HEK293 (cell line): ENCODE results near the gene ZNHIT1.
A peak's percentile ranks its signal among the peaks of the same experiment; 100 is the strongest.

Experiments used
- GLIS2 ChIP-seq: fragments of 450-650 bp; formaldehyde crosslinking; IDR thresholded peaks from 2 replicates; pipeline ENCODE4 v1.5.1; 2016; ENCODE audit warnings: missing biosample characterization, missing genetic modification characterization
- INSM2 ChIP-seq: fragments of 450-650 bp; formaldehyde crosslinking; IDR thresholded peaks from 2 replicates; pipeline ENCODE4 v1.5.1; 2016; ENCODE audit warnings: missing biosample characterization, missing genetic modification characterization
- KLF10 ChIP-seq: fragments of 450-650 bp; IDR thresholded peaks from 2 replicates; pipeline ENCODE4 v1.5.1; 2018; ENCODE audit warnings: missing biosample characterization, mild to moderate bottlenecking, missing genetic modification characterization
- KLF17 ChIP-seq: fragments of 450-650 bp; formaldehyde crosslinking; IDR thresholded peaks from 2 replicates; pipeline ENCODE4 v1.5.1; 2016; ENCODE audit warnings: missing biosample characterization, missing genetic modification characterization
- PATZ1 ChIP-seq: fragments of 450-650 bp; formaldehyde crosslinking; IDR thresholded peaks from 2 replicates; pipeline ENCODE4 v1.5.1; 2016; ENCODE audit warnings: missing biosample characterization, missing genetic modification characterization
- PRDM6 ChIP-seq: fragments of 450-650 bp; formaldehyde crosslinking; IDR thresholded peaks from 2 replicates; pipeline ENCODE4 v1.5.1; 2017; ENCODE audit warnings: missing biosample characterization, missing genetic modification characterization
- YY1 ChIP-seq: fragments of 450-650 bp; formaldehyde crosslinking; IDR thresholded peaks from 2 replicates; pipeline ENCODE4 v1.5.1; 2018; ENCODE audit warnings: missing biosample characterization, missing genetic modification characterization
- ZBTB20 ChIP-seq: fragments of 450-650 bp; formaldehyde crosslinking; IDR thresholded peaks from 2 replicates; pipeline ENCODE4 v1.5.1; 2016; ENCODE audit warnings: missing biosample characterization, missing genetic modification characterization
- ZBTB44 ChIP-seq: fragments of 450-650 bp; IDR thresholded peaks from 2 replicates; pipeline ENCODE4 v1.5.1; 2018; ENCODE audit warnings: missing biosample characterization, mild to moderate bottlenecking, missing genetic modification characterization
- ZFHX2 ChIP-seq: fragments of 450-650 bp; formaldehyde crosslinking; conservative IDR thresholded peaks from 2 replicates; pipeline ENCODE4 v1.5.1; 2016; ENCODE audit warnings: missing biosample characterization, missing genetic modification characterization
- ZNF138 ChIP-seq: fragments of 450-650 bp; formaldehyde crosslinking; IDR thresholded peaks from 2 replicates; pipeline ENCODE4 v1.5.1; 2016; ENCODE audit warnings: missing biosample characterization, missing genetic modification characterization, borderline replicate concordance
- ZNF174 ChIP-seq: fragments of 450-650 bp; formaldehyde crosslinking; IDR thresholded peaks from 2 replicates; pipeline ENCODE4 v1.5.0; 2017; ENCODE audit warnings: missing biosample characterization, mild to moderate bottlenecking, missing genetic modification characterization
- ZNF18 ChIP-seq: fragments of 450-650 bp; formaldehyde crosslinking; IDR thresholded peaks from 2 replicates; pipeline ENCODE4 v1.5.1; 2016; ENCODE audit warnings: missing biosample characterization, missing genetic modification characterization
- ZNF202 ChIP-seq: fragments of 450-650 bp; formaldehyde crosslinking; IDR thresholded peaks from 2 replicates; pipeline ENCODE4 v1.5.1; 2016; ENCODE audit warnings: missing biosample characterization, missing genetic modification characterization, borderline replicate concordance
- ZNF341 ChIP-seq: fragments of 450-650 bp; formaldehyde crosslinking; IDR thresholded peaks from 2 replicates; pipeline ENCODE4; 2016; ENCODE audit warnings: low read depth, missing biosample characterization, missing genetic modification characterization
- ZNF391 ChIP-seq: fragments of 450-650 bp; formaldehyde crosslinking; IDR thresholded peaks from 2 replicates; pipeline ENCODE4 v1.5.1; 2016; ENCODE audit warnings: low read depth, missing biosample characterization, missing genetic modification characterization, borderline replicate concordance
- ZNF501 ChIP-seq: fragments of 450-650 bp; formaldehyde crosslinking; IDR thresholded peaks from 2 replicates; pipeline ENCODE4 v1.5.1; 2016; ENCODE audit warnings: missing biosample characterization, missing genetic modification characterization
- ZNF513 ChIP-seq: fragments of 450-650 bp; IDR thresholded peaks from 2 replicates; pipeline ENCODE4 v1.5.1; 2018; ENCODE audit warnings: missing biosample characterization, missing genetic modification characterization
- ZNF514 ChIP-seq: fragments of 450-650 bp; formaldehyde crosslinking; IDR thresholded peaks from 2 replicates; pipeline ENCODE4 v1.5.1; 2016; ENCODE audit warnings: missing biosample characterization, missing genetic modification characterization
- ZNF596 ChIP-seq: fragments of 450-650 bp; IDR thresholded peaks from 2 replicates; pipeline ENCODE4 v1.5.0; 2018; ENCODE audit warnings: missing biosample characterization, mild to moderate bottlenecking, missing genetic modification characterization, moderate library complexity
- ZNF610 ChIP-seq: fragments of 450-650 bp; formaldehyde crosslinking; IDR thresholded peaks from 2 replicates; pipeline ENCODE4 v1.5.1; 2016; ENCODE audit warnings: missing biosample characterization, missing genetic modification characterization, borderline replicate concordance
- ZNF621 ChIP-seq: fragments of 450-650 bp; formaldehyde crosslinking; IDR thresholded peaks from 2 replicates; pipeline ENCODE4 v1.5.1; 2017; ENCODE audit warnings: missing biosample characterization, missing genetic modification characterization
- ZNF624 ChIP-seq: fragments of 450-650 bp; formaldehyde crosslinking; IDR thresholded peaks from 2 replicates; pipeline ENCODE4 v1.5.1; 2017; ENCODE audit warnings: missing biosample characterization, missing genetic modification characterization
- ZNF677 ChIP-seq: fragments of 450-650 bp; IDR thresholded peaks from 2 replicates; pipeline ENCODE4 v1.5.0; 2018; ENCODE audit warnings: missing biosample characterization, mild to moderate bottlenecking, missing genetic modification characterization, moderate library complexity
- ZNF701 ChIP-seq: fragments of 450-650 bp; formaldehyde crosslinking; IDR thresholded peaks from 2 replicates; pipeline ENCODE4 v1.5.1; 2016; ENCODE audit warnings: missing biosample characterization, missing genetic modification characterization
- ZNF707 ChIP-seq: fragments of 450-650 bp; formaldehyde crosslinking; IDR thresholded peaks from 2 replicates; pipeline ENCODE4 v1.5.1; 2016; ENCODE audit warnings: missing biosample characterization, missing genetic modification characterization
- ZSCAN5A ChIP-seq: fragments of 450-650 bp; formaldehyde crosslinking; IDR thresholded peaks from 2 replicates; pipeline ENCODE4 v1.5.1; 2016; ENCODE audit warnings: missing biosample characterization, missing genetic modification characterization

The ZNHIT1 gene

GRCh38 chr7:101251871-101252659 lies 34.1 kb downstream of the ZNHIT1 start (continued):
- TF ChIP-seq ZNF18 (tag by site-specific recombination) (no peak), ZNF701 (tag by site-specific recombination) (no peak), ZNF202 (tag by site-specific recombination) (no peak), KLF17 (tag by site-specific recombination) (peak; percentile 13; the same call in 1 of the 2 replicates), ZBTB44 (tag by site-specific recombination) (no peak), ZNF138 (tag by site-specific recombination) (no peak), ZBTB20 (tag by site-specific recombination) (peak; percentile 43; the same call in 1 of the 2 replicates), ZNF677 (tag by site-specific recombination) (no peak), ZNF391 (tag by site-specific recombination) (0 out of 2 replicates have a peak, but pooled peaks have one; percentile 34), ZNF624 (no peak), ZNF621 (tag by site-specific recombination) (no peak), ZNF341 (tag by site-specific recombination) (no peak), ZNF501 (tag by site-specific recombination) (peak; percentile 84), INSM2 (tag by site-specific recombination) (no peak), ZNF707 (tag by site-specific recombination) (no peak), ZSCAN5A (no peak), YY1 (no peak), KLF10 (tag by site-specific recombination) (peak; percentile 63), ZNF596 (no peak), ZFHX2 (tag by site-specific recombination) (peak; percentile 82), ZNF174 (no peak), ZNF514 (tag by site-specific recombination) (no peak), ZNF513 (tag by site-specific recombination) (no peak), ZNF610 (tag by site-specific recombination) (no peak), PATZ1 (tag by site-specific recombination) (no peak), PRDM6 (no peak), GLIS2 (tag by site-specific recombination) (peak; percentile 82)
